H1 (cell line): ENCODE data around the gene OTOP1. TPM values are rescaled to one million over a fixed set of nuclear protein-coding genes. Genes with fewer than 3 reads are reported as not detected.

Experiments
- ATF3 ChIP-seq: IDR thresholded peaks from 2 replicates; pipeline ENCODE4 v1.6.1; 2011; ENCODE audit warnings: low read depth, mild to moderate bottlenecking, low read length; ENCODE audit not compliant: insufficient read depth
- polyA plus RNA-seq, 7 experiments: library from polyadenylated mRNA; depleted of rRNA in 3 of 7; stranded (reverse) in 5 of 7; unstranded in 2 of 7; fragments of >200 nt in 5 of 7; fragments of 200-250 nt in 2 of 7; gene quantifications; 1 replicate in 5 of 7; 2 replicates in 1 of 7; 4 replicates in 1 of 7; pipeline versions ENCODE4 v1.2.1 to v1.2.3, GENCODE V29; 2011 to 2013; ENCODE audit warnings: missing spikeins in 2 of 7, mixed read lengths in 2 of 7
- total RNA-seq: library from RNA; stranded (reverse); fragmentation: NEBNext Ultra II Directional; extraction: Animal tissue kit (Norgen Biotek cat#: 25700); gene quantifications from 2 replicates; pipeline ENCODE4 v1.2.1, GENCODE V29; 2021

The OTOP1 gene
- total and polyA plus RNA-seq, 2 of the 8 experiments (the other 6 are each of a cell fraction or from before 2014, with no cell fraction given): not detected

DNA sequence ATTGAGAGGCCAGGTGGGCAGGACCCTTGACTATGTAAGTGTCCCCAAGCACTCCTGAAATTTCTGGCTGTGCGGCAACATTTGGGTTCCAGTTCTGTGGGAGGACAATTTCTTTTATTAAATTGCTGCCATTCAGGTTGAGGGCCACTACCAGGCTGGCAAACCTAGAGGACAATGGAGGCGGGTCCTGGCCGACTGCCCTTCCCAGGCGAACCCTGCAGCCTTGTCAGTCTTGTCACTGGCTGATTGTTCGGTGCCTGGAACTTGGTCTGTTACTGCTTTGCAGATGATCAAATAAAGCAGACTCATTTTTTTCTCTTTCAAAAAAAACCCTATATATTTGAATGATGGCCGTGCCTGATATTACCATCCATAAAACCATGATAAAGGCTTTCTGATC is 27.9 kb upstream of the OTOP1 start (continued):
- TF ChIP-seq ATF3: no peak
